AG08396 (cell line): ENCODE measurements around the gene TXNDC2.

Source experiments
- DNase-seq: peaks from one replicate; pipeline ENCODE4 v3.0.0; 2012; ENCODE audit warnings: low spot score, mixed read lengths

Gene TXNDC2

GRCh38 chr18:9933865-9934264 is 48.1 kb downstream of the TXNDC2 start:
- DNase-seq, result no peak

- DNase-seq, result no peak
Measured at GRCh38 chr18:9934274-9934673, 48.5 kb downstream of the TXNDC2 start.
